HG03135 (cell line): ENCODE results near the gene RAB11FIP3.

Experiments used
- ATAC-seq: cut with Tn5 transposase; IDR thresholded peaks from one replicate; pipeline ENCODE4 v1.9.1; 2021; ENCODE audit warnings: mild to moderate bottlenecking, moderate library complexity; ENCODE audit not compliant: unreplicated experiment

Gene RAB11FIP3

DNA sequence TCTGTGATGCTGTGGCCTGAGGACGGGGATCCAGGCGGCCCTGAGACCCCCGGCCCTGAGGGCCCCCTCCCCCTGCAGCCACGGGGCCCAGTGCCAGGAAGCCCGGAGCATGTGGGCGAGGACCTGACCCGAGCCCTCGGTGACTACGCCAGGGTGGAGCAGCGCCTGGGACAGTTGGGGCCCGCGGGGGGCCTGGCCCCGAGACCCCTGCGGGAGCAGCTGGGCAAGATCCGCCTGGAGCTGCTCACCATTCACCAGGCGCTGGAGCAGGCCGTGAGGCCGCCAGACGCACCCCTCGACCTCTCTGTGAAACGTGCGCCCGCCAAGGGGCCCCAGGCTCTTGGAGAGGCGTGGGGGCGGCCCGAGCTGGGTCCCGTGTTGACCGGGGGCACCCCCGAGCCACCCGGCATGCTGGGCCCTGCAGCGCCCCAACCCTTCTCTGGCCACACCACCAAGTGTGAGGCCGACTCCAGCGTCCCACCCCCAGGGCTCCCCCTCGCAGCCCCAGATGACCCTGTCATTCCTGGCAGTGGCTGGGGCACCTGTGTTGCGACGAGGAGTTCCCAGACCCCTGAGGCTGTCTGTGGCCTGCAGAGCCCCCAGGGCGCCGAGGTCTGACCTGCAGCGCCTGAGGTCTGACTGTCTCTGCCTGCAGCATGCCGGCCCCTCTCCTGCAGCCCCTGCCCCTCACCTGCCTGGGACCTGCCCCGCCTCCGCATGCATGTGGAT is 139.4 kb downstream of the RAB11FIP3 start:
- ATAC-seq = no peak

DNA sequence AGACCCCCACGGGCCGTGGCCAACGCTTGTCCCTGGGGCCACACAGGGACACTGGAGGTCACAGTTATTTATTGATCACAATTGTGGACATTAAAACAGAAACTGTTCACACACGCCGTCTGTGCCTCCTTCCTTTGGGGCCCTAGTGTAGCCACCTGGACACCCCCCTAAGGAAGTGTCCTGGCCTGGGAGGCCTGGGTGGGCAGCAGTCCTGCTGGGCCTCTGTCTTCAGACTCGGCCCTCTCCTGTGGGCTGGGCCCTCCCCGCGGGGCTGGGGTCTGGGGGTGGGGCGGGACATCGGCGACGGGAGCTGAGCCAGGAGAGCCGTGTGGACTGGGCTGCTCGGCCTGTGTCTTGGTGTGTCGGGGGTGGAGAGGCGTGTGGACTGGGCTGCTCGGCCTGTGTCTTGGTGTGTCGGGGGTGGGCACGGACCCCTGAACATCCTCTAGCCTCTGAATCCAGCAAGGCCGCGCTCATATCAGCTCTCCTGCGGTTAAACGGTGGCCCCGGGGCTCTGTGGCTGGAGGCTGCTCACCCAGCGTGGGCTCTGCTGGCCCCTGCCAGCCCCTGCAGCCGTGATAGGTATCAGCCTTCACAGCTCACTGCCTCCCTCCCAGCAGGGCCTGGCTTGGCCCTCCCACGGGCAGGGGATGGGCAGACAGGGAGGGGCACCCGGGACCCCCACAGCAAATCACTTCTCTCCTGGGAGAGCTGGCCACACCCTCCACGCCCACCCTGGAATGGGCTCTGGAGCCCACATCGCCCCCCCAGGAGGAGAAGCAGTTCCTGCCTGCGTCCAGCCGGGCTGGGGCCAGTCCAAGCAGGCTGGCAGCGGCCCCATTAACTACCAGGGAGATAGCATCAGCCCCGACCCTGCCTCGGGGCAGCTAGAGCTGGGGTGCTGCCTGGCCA is 140.2 kb downstream of the RAB11FIP3 start:
- no peak for ATAC-seq

DNA sequence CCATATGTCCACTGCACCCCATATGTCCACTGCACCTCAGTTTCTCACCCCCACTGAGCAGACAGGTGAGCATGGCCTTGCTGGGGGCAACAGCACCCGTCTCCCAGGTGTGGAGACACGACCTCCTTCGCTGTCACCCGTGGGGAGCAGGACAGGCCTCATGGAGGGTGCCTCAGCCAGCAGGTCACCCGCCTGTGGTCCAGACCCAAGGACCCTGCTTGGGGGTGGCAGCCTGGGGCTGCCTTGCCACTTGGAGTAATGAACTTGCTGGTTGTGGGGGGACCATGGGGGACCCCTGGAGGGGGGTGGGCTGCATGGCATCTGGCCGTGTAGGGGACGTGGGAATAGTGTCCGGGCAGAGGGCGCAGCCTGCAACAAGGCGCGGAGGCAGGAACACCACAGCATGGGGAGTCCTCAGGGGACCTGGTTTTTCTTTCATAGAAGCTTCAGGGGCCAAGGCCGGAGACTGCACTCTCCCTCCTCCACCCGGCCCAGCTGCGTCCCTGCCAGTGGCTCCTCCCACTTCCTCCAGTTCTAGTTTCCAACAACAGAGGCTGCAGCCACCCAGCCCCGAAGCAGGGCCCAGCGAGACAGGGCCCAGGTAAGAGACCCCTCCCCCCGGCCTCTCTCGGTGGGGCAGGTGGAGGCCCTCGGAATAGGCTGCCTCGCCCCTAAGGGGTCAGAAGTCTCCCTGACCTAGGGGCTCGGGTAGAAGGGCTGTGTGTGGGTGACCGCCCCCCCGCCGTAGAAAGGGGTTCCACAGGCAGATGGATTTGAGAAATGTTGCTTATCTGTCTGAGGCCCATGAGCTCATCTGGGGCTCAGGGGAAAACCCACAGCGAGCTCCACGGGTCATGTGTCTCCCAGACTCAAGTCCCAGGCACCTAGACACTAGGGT is 141.3 kb downstream of the RAB11FIP3 start, which contains the start of gene NHLRC4:
NHLRC4 (plus strand) TSS at position 531 of the 898 bp plus-strand sequence. CDS start 1,043 bp downstream, outside the sequence.
- no peak for ATAC-seq

DNA sequence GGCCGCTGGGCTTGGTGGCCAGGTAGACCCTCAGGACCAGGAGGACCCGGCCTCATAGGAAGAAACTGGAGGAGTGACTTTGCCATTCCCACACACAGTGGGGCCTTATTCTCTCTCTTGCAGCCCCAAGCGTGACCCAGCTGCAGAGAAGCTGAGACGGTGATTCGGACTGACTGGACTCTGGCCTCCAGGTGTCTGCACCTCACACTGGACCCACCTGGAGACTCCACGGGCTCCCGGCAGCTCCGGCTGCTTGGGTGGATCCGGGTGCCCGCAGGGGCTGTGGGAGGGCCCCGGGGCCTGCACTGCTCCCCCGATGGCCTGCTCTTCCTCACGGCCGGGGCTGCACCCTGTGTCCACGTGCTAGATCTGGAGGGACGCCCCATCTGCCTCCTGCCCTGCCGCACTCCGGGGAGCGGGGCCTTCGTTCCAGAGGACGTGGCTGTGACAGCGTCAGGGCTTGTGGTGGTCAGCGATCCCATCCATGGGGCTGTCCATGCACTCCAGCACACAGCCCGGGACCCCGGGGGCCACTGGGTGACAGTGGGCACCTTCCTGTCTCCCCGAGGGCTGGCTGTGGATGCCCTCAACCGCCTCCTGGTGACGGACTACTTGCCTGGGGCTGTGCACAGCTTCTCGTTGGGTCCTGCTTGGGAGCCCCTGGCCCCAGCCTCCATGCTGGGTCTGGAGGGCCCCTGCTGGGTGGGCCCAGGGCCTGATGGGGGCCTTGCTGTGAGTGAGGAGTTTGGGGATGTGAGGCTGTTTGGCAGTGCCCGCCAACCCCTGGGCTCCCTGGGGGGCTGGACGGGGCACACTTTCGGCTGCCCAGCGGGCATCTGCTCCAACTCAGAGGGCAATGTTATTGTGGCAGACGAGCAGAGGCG is 142.2 kb downstream of the RAB11FIP3 start:
- no peak for ATAC-seq

DNA sequence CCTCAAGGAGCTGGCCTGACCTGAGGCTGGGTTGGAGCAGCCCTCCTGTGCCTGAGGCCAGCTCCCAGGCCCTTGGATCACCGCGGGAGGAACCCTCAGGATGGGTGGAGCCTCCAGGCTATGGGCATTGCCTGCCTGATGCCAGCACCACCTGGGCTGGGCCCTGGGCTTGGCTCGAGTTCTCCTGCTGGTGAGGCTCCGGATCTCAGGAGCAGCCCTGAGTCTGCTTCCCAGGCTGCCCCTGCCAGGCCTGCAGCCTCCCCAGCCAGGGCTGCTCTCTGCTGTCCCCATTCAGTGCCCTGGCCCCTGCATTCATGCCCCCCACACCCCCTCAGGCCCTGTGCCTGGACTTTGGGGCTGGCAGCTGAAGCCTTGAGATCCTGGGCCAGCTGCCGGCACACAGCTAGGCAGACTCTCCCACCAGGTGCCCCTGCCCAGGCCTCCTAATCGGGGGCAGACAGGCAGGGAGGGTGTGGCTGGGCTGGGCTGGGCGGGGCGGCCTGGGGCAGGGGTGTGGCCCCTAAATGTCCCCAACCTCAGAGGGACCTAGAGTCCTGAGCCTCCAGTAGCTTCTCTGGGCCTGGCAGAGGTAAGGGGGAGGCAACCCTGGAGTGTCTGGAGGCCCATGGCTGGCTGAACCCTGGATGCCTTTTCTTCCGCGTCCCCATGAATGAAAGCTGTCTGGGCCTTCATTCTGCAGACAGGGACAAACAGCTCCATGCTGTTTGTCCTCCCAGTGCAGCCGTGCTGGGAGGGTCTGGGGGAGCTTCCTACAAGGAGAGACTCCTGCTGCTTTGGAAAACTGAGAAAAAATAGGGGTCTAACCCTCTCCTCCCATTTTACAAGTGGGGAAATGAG is 143.2 kb downstream of the RAB11FIP3 start:
- no peak for ATAC-seq

DNA sequence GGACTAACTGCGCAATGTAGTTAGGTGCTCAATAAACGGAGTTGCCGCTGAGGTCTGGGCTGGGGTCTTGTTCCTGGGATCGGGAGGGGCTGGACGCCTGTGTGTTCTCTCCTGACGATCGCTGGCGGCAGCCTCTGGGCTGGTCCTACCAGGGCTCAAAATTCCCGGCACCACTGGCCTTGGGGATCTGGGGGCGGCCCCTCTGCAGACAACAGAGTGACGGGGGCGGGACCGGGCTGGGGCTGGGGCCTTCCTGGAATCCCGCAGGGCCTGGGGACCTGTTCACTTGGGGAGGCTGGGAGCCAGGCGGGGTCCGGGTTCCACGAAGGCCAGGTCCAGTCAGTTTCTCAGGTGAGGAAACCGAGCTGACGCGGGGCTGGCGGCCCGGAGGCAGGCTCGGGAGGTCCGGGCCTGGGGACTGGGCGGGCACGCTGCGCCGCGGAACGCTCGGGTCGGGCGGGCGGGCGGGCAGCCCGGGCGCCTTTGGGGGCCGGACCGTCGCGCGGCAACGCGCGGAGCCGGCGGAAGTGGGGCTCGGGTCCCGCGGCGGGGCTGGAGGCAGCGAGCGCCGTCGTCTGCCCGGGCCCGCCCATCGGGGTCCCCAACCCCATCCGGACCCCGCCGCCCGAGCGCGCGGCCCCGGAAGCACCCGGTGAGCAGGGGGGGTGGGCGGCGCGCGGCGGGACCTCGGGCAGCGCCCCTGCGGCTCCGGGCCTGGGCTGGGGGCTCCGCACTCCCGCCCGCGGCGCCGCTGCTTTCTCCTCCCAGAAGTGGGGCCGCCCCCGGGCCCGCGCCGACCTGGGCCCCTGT is 144.2 kb downstream of the RAB11FIP3 start, which contains the start of gene PIGQ:
PIGQ (plus strand) TSS at position 524 of the 810 bp plus-strand sequence. CDS start 4,107 bp downstream, outside the sequence.
- ATAC-seq = peak; percentile 34
